ENCODE results near the gene FSIP1. TPM values are rescaled to one million over a fixed set of nuclear protein-coding genes. Genes with fewer than 3 reads are reported as not detected.

FSIP1 gene
- total RNA-seq, 1 experiment from 2014 or later: 1.3 TPM

GRCh38 chr15:39564972-39565665, 217.5 kb downstream of the FSIP1 start:
- Mint-ChIP-seq H3K27me3 (ENCODE audit: insufficient read depth, unreplicated experiment) (no peaks in the 10 kb centered on the region), H3K36me3 (ENCODE audit: insufficient read depth, unreplicated experiment) (no peaks in the 10 kb centered on the region), H3K27ac (ENCODE audit: unreplicated experiment) (no peak overlapping the region), H3K4me1 (ENCODE audit: low read depth, unreplicated experiment) (no peaks in the 10 kb centered on the region), H3K4me3 (ENCODE audit: unreplicated experiment) (no peak overlapping the region), H3K9me3 (ENCODE audit: unreplicated experiment) (no peaks in the 10 kb centered on the region)
- no peak for TF ChIP-seq CTCF (IDR thresholded peaks at IDR 0.05; ENCODE audit: insufficient read depth in 1 of 2, low read depth in 1 of 2, low read length in 1 of 2, severe bottlenecking in 1 of 2, unreplicated experiment in 1 of 2)
- H3K9me3 ChIP-seq: no peaks in the 10 kb centered on the region
- ChIA-PET POLR2A (no interaction called here), CTCF (no interaction called here)
- H3K36me3 ChIP-seq (ENCODE audit: control insufficient read depth, insufficient read depth, low read length): no peaks in the 10 kb centered on the region
- no peaks in the 10 kb centered on the region for H3K4me1 ChIP-seq
- BruUV-seq (replicated peaks): no TSS peak
- H3K4me3 ChIP-seq (ENCODE audit: low read depth, low read length): no peak overlapping the region
- intact Hi-C loops (cut with micrococcal nuclease; ENCODE audit: unreplicated experiment): no loop called here
- H3K27me3 ChIP-seq (replicated peaks; ENCODE audit: control insufficient read depth, insufficient read depth, low read length): no peaks in the 10 kb centered on the region
- DNase-seq: no peak

- no TSS peak for BruUV-seq (replicated peaks)
- POLR2A ChIA-PET: no interaction called here
Measured at GRCh38 chr15:39558421-39558820, 224.2 kb downstream of the FSIP1 start.

GRCh38 chr15:39556461-39556860, 226.2 kb downstream of the FSIP1 start:
- H3K4me3 Mint-ChIP-seq (ENCODE audit: unreplicated experiment): no peak overlapping the region
- H3K36me3 Mint-ChIP-seq (ENCODE audit: insufficient read depth, unreplicated experiment): no peaks in the 10 kb centered on the region
- Histone ChIP-seq H3K4me3 (ENCODE audit: low read depth, low read length) (no peak overlapping the region), H3K9me3 (no peaks in the 10 kb centered on the region), H3K36me3 (ENCODE audit: control insufficient read depth, insufficient read depth, low read length) (no peaks in the 10 kb centered on the region), H3K4me1 (no peaks in the 10 kb centered on the region), H3K27me3 (replicated peaks; ENCODE audit: control insufficient read depth, insufficient read depth, low read length) (no peaks in the 10 kb centered on the region)
- no peak for DNase-seq
- BruUV-seq (replicated peaks): no TSS peak
- H3K9me3 Mint-ChIP-seq (ENCODE audit: unreplicated experiment): no peaks in the 10 kb centered on the region
- ChIA-PET POLR2A (no interaction called here), CTCF (no interaction called here)
- intact Hi-C loops (cut with micrococcal nuclease; ENCODE audit: unreplicated experiment): no loop called here
- H3K27ac Mint-ChIP-seq (ENCODE audit: unreplicated experiment): no peak overlapping the region
- no peaks in the 10 kb centered on the region for H3K27me3 Mint-ChIP-seq (ENCODE audit: insufficient read depth, unreplicated experiment)
- H3K4me1 Mint-ChIP-seq (ENCODE audit: low read depth, unreplicated experiment): no peaks in the 10 kb centered on the region
- TF ChIP-seq CTCF (IDR thresholded peaks at IDR 0.05; ENCODE audit: insufficient read depth in 1 of 2, low read depth in 1 of 2, low read length in 1 of 2, severe bottlenecking in 1 of 2, unreplicated experiment in 1 of 2): no peak

More at GRCh38 chr15:39558421-39558820, 224.2 kb downstream of the FSIP1 start:
- CTCF ChIA-PET: no interaction called here
- H3K9me3 ChIP-seq: no peaks in the 10 kb centered on the region
- H3K27ac Mint-ChIP-seq (ENCODE audit: unreplicated experiment): no peak overlapping the region
- DNase-seq: no peak
- H3K4me1 Mint-ChIP-seq (ENCODE audit: low read depth, unreplicated experiment): no peaks in the 10 kb centered on the region
- H3K27me3 ChIP-seq (replicated peaks; ENCODE audit: control insufficient read depth, insufficient read depth, low read length): no peaks in the 10 kb centered on the region
- H3K36me3 ChIP-seq (ENCODE audit: control insufficient read depth, insufficient read depth, low read length): no peaks in the 10 kb centered on the region
- H3K4me1 ChIP-seq: no peaks in the 10 kb centered on the region
- H3K9me3 Mint-ChIP-seq (ENCODE audit: unreplicated experiment): no peaks in the 10 kb centered on the region
- intact Hi-C loops (cut with micrococcal nuclease; ENCODE audit: unreplicated experiment): no loop called here
- H3K4me3 ChIP-seq (ENCODE audit: low read depth, low read length): no peak overlapping the region
- no peaks in the 10 kb centered on the region for H3K27me3 Mint-ChIP-seq (ENCODE audit: insufficient read depth, unreplicated experiment)
- no peaks in the 10 kb centered on the region for H3K36me3 Mint-ChIP-seq (ENCODE audit: insufficient read depth, unreplicated experiment)
- no peak for TF ChIP-seq CTCF (IDR thresholded peaks at IDR 0.05; ENCODE audit: insufficient read depth in 1 of 2, low read depth in 1 of 2, low read length in 1 of 2, severe bottlenecking in 1 of 2, unreplicated experiment in 1 of 2)
- H3K4me3 Mint-ChIP-seq (ENCODE audit: unreplicated experiment): no peak overlapping the region

Measured in Caco-2 (cell line).